ENCODE data around the gene PPCDC.

Gene PPCDC

GRCh38 chr15:75051711-75052110 is 28.3 kb downstream of the PPCDC start:
- DNase-seq (ENCODE audit: low read depth, low spot score) = no peak
- H3K4me3 ChIP-seq (ENCODE audit: low read depth, low read length) = no peak overlapping the region
- in situ Hi-C loops (cut with HindIII; ENCODE audit: low sequenced_read_pairs) = no loop called here
- no peak for TF ChIP-seq CTCF (IDR thresholded peaks at IDR 0.05; ENCODE audit: low read depth, low read length)

GRCh38 chr15:75052972-75053747 is 29.8 kb downstream of the PPCDC start:
- no peak overlapping the region for H3K4me3 ChIP-seq (ENCODE audit: low read depth, low read length)
- TF ChIP-seq CTCF (IDR thresholded peaks at IDR 0.05; ENCODE audit: low read depth, low read length) = no peak
- no peak for DNase-seq (ENCODE audit: low read depth, low spot score)
- in situ Hi-C loops (cut with HindIII; ENCODE audit: low sequenced_read_pairs) = no loop called here

GRCh38 chr15:75053748-75054125 is 30.3 kb downstream of the PPCDC start:
- in situ Hi-C loops (cut with HindIII; ENCODE audit: low sequenced_read_pairs) = no loop called here
- no peak overlapping the region for H3K4me3 ChIP-seq (ENCODE audit: low read depth, low read length)
- DNase-seq (ENCODE audit: low read depth, low spot score) = no peak
- no peak for TF ChIP-seq CTCF (IDR thresholded peaks at IDR 0.05; ENCODE audit: low read depth, low read length)

- in situ Hi-C loops (cut with HindIII; ENCODE audit: low sequenced_read_pairs) = no loop called here
- H3K4me3 ChIP-seq (ENCODE audit: low read depth, low read length) = no peak overlapping the region
- no peak for TF ChIP-seq CTCF (IDR thresholded peaks at IDR 0.05; ENCODE audit: low read depth, low read length)
- DNase-seq (ENCODE audit: low read depth, low spot score) = no peak
Measured at GRCh38 chr15:75054172-75054897, 30.9 kb downstream of the PPCDC start.

- DNase-seq (ENCODE audit: low read depth, low spot score) = no peak
- H3K4me3 ChIP-seq (ENCODE audit: low read depth, low read length) = no peak overlapping the region
- no peak for TF ChIP-seq CTCF (IDR thresholded peaks at IDR 0.05; ENCODE audit: low read depth, low read length)
- in situ Hi-C loops (cut with HindIII; ENCODE audit: low sequenced_read_pairs) = no loop called here
Measured at GRCh38 chr15:75056036-75056435, 32.6 kb downstream of the PPCDC start.

GRCh38 chr15:75058127-75058905 is 34.9 kb downstream of the PPCDC start:
- DNase-seq (ENCODE audit: low read depth, low spot score) = no peak
- no peak for TF ChIP-seq CTCF (IDR thresholded peaks at IDR 0.05; ENCODE audit: low read depth, low read length)
- no peak overlapping the region for H3K4me3 ChIP-seq (ENCODE audit: low read depth, low read length)
- in situ Hi-C loops (cut with HindIII; ENCODE audit: low sequenced_read_pairs) = no loop called here
